DOHH2 (cell line): ENCODE data around the gene MEIG1.

ENCODE experiments used
- CTCF ChIP-seq: fragments of 200-600 bp; sonication (generic); IDR thresholded peaks from one replicate; pipeline ENCODE4 v1.5.1; 2014; ENCODE audit warnings: antibody characterized with exemption, mild to moderate bottlenecking, low read depth, low read length; ENCODE audit not compliant: poor library complexity, severe bottlenecking
- EZH2phosphoT487 ChIP-seq: fragments of 200-600 bp; sonication (generic); IDR thresholded peaks from 2 replicates; pipeline ENCODE4 v1.6.1; 2017; ENCODE audit warnings: borderline replicate concordance, mild to moderate bottlenecking, antibody characterized with exemption, low read length, moderate library complexity, mixed read lengths

DNA sequence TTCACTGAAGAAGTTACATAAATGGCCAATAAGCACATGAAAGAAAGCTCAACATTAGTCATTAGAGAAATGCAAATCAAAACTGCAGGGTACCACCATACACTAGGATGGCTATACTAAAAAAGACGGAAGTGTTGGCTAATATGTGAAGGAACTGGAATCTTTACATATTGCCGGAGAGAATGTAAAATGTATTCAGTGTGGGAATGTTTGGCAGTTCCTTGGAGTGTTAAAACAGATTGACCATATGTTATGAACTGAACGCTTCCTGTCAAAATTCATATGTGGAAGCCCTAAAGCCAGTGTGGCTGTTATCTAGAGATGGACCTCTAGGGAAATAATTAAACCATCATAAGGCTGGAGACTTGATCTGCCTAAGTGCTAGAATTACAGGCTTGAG lies 47.4 kb upstream of the MEIG1 start:
- TF ChIP-seq CTCF: no peak
- TF ChIP-seq EZH2phosphoT487: no peak
